Suprapubic skin (tissue), 4 donors: Measurements from ENCODE around the gene DMC1. TPM values are rescaled to one million over a fixed set of nuclear protein-coding genes. Genes with fewer than 3 reads are reported as not detected.

ENCODE experiments used
- DNase-seq, 2 donors: peaks; one replicate each; pipeline ENCODE4 v3.0.0-alpha.2; 2019; ENCODE audit warnings: low spot score in 2 of 2
- H3K27ac ChIP-seq: fragments of 200-600 bp; sonication (generic); one replicate; pipeline ENCODE4 v1.5.1; 2019
- H3K27me3 ChIP-seq: fragments of 200-600 bp; sonication (generic); one replicate; pipeline ENCODE4 v1.5.1; 2019
- H3K36me3 ChIP-seq: fragments of 200-600 bp; sonication (generic); one replicate; pipeline ENCODE4 v1.5.1; 2019
- H3K4me1 ChIP-seq: fragments of 200-600 bp; sonication (generic); one replicate; pipeline ENCODE4 v1.5.1; 2019
- H3K4me3 ChIP-seq: fragments of 200-600 bp; sonication (generic); one replicate; pipeline ENCODE4 v1.5.1; 2019; ENCODE audit warnings: mild to moderate bottlenecking
- H3K9me3 ChIP-seq: fragments of 200-600 bp; sonication (generic); one replicate; pipeline ENCODE4 v1.5.1; 2019
- EP300 ChIP-seq: sonication (generic); formaldehyde crosslinking; IDR thresholded peaks from one replicate; pipeline ENCODE4 v1.6.1; 2017; ENCODE audit warnings: antibody characterized with exemption
- POLR2A ChIP-seq, 2 donors: fragments of 450-650 bp; IDR thresholded peaks; one replicate each; pipeline ENCODE4 v1.6.1; 2017; ENCODE audit warnings: antibody characterized with exemption in 2 of 2, mild to moderate bottlenecking in 2 of 2, moderate library complexity in 2 of 2
- POLR2AphosphoS5 ChIP-seq, 3 donors: sonication (generic); formaldehyde crosslinking; IDR thresholded peaks; one replicate each; pipeline ENCODE4 v1.6.1; 2017; ENCODE audit warnings: antibody characterized with exemption in 3 of 3
- WGBS: methylation state at CpG from one replicate; pipeline ENCODE4 v1.1.5; 2018; 5-methylcytosine and 5-hydroxymethylcytosine counted together
- total RNA-seq, 4 donors: library from RNA; depleted of rRNA; stranded (reverse); fragments of >200 nt; gene quantifications; one replicate each; pipeline ENCODE4 v1.1.0, GENCODE V29; 2016
- TF ChIP-seq, protein P1 (sequence below), 2 donors: fragments of 200-600 bp in 1 of 2; fragments of 450-650 bp in 1 of 2; sonication (generic) in 1 of 2; IDR thresholded peaks; one replicate each; pipeline ENCODE4 v1.5.1; 2016 to 2019; ENCODE audit warnings: antibody characterized with exemption in 2 of 2, mild to moderate bottlenecking in 1 of 2, moderate library complexity in 1 of 2

DMC1 gene
- total RNA-seq, 4 donors from 2014 or later, result 0.25 to 19.0 (median 0.68) TPM

DNA sequence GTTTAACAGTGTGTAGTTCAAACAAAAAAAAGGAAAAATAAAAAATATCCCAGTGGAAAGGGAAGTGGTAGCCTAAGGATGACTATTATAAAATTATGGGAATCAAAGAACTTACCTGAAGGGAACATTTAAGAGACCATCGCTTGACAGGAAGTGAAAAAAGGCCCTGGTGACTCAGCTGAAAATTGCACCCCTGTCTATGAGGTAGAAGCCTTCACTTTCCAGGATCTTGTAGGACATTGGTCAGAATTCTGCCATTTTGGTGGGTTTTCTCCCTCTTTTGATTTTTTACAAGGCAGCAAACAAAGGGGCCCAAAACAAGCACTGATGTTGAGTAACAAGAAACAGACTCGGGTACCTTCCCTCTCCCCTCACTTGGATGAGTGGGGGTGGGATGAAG is 79.5 kb downstream of the DMC1 start:
- Histone ChIP-seq H3K36me3 (peaks cover 100% of the 10 kb centered on the region), H3K4me3 (no peak overlapping the region), H3K27ac (peak overlapping the region; percentile 16), H3K4me1 (peaks cover 18% of the 10 kb centered on the region), H3K9me3 (no peaks in the 10 kb centered on the region), H3K27me3 (no peaks in the 10 kb centered on the region)
- 68% methylated on average over 2 of the region's 2 CpGs for WGBS
- no peak for DNase-seq
- TF ChIP-seq POLR2A (IDR thresholded peaks at IDR 0.05), result no peak
- TF ChIP-seq, protein P1, sequence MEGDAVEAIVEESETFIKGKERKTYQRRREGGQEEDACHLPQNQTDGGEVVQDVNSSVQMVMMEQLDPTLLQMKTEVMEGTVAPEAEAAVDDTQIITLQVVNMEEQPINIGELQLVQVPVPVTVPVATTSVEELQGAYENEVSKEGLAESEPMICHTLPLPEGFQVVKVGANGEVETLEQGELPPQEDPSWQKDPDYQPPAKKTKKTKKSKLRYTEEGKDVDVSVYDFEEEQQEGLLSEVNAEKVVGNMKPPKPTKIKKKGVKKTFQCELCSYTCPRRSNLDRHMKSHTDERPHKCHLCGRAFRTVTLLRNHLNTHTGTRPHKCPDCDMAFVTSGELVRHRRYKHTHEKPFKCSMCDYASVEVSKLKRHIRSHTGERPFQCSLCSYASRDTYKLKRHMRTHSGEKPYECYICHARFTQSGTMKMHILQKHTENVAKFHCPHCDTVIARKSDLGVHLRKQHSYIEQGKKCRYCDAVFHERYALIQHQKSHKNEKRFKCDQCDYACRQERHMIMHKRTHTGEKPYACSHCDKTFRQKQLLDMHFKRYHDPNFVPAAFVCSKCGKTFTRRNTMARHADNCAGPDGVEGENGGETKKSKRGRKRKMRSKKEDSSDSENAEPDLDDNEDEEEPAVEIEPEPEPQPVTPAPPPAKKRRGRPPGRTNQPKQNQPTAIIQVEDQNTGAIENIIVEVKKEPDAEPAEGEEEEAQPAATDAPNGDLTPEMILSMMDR (IDR thresholded peaks at IDR 0.05), result no peak
- TF ChIP-seq EP300, result no peak
- TF ChIP-seq POLR2AphosphoS5 (IDR thresholded peaks at IDR 0.05), result no peak

DNA sequence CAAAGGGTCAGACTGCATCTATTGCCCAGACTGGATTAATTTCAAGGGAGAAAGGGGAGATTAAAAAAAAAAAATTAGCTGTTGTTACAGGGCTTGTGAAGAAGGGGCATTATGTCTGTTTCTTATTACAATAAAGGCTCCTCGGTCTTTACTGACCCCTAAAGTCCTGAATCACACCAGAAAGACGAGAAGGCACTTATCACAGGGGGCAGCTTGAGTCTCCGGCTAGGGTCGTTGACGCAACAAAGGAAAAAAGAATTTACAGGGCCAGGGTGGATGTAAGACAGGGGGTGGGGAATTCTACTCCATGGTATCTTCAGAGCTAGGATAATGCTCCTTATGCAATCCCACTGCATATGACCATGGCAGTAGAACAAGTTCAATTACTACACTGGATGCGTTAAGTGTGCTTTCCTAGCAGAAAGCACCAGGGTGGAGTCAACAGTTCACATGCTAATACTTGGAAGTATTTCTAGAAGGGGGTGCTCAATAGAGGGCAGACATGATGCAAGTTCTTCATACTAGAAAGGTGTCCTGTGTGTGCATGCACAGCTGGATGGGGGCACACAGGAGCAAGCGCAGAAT is 80.3 kb downstream of the DMC1 start:
- 76% methylated on average over 7 of the region's 7 CpGs for WGBS
- H3K27me3 ChIP-seq, result no peaks in the 10 kb centered on the region
- no peak overlapping the region for H3K27ac ChIP-seq
- no peak for DNase-seq
- TF ChIP-seq EP300, result no peak
- TF ChIP-seq, protein P1 (IDR thresholded peaks at IDR 0.05), result no peak
- no peak for TF ChIP-seq POLR2AphosphoS5 (IDR thresholded peaks at IDR 0.05)
- TF ChIP-seq POLR2A (IDR thresholded peaks at IDR 0.05), result no peak
- H3K4me3 ChIP-seq, result no peak overlapping the region
- peaks cover 100% of the 10 kb centered on the region for H3K36me3 ChIP-seq
- peaks cover 18% of the 10 kb centered on the region for H3K4me1 ChIP-seq
- no peaks in the 10 kb centered on the region for H3K9me3 ChIP-seq

DNA sequence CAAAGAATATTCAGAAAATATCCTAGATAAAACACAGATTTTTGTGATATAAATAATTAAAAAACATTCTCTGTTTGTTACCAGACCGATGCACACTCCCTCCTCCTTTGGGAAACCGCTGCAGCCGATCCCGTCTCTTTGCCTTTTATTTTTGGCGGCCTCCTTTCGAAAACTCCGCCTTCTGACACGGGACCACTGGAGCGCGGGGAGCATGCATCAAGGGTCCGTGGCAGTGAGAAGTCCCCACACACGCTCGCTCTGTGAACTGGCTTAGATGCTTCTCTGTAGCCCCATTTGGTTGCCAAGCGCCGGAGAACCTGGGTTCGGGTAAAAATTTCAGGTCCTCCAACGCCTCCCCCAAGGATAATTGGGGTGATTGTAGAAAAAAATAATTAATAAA is 80.8 kb downstream of the DMC1 start:
- no peak for TF ChIP-seq POLR2AphosphoS5 (IDR thresholded peaks at IDR 0.05)
- DNase-seq, result no peak
- WGBS, result 94% methylated on average over 17 of the region's 17 CpGs
- H3K4me1 ChIP-seq, result peaks cover 18% of the 10 kb centered on the region
- no peak overlapping the region for H3K4me3 ChIP-seq
- no peaks in the 10 kb centered on the region for H3K27me3 ChIP-seq
- no peak overlapping the region for H3K27ac ChIP-seq
- no peaks in the 10 kb centered on the region for H3K9me3 ChIP-seq
- H3K36me3 ChIP-seq, result peaks cover 100% of the 10 kb centered on the region

DNA sequence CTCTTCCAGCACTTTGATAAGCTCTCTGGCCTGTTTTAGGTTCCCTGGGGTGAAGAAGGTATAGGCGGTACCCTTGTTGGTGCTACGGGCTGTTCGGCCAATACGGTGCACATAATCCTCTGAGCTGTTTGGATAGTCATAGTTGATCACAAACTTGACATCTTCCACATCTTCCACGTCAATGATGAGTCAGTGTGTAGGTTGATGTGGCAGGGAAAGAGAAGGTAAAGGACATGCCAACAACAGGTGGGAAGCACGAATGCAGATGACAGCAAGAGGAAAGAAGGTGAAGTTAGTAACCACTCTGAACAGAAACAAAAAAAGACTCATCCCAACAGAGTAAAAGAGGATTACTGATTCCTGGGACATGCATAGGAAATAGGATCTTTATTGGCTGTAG is 82.0 kb downstream of the DMC1 start:
- no peak overlapping the region for H3K27ac ChIP-seq
- 80% methylated on average over 6 of the region's 6 CpGs for WGBS
- peaks cover 18% of the 10 kb centered on the region for H3K4me1 ChIP-seq
- no peaks in the 10 kb centered on the region for H3K9me3 ChIP-seq
- TF ChIP-seq, protein P1 (IDR thresholded peaks at IDR 0.05), result no peak
- TF ChIP-seq POLR2AphosphoS5 (IDR thresholded peaks at IDR 0.05), result no peak
- no peak for TF ChIP-seq EP300
- TF ChIP-seq POLR2A (IDR thresholded peaks at IDR 0.05), result no peak
- DNase-seq, result no peak
- H3K4me3 ChIP-seq, result no peak overlapping the region
- H3K36me3 ChIP-seq, result peaks cover 100% of the 10 kb centered on the region
- H3K27me3 ChIP-seq, result no peaks in the 10 kb centered on the region

DNA sequence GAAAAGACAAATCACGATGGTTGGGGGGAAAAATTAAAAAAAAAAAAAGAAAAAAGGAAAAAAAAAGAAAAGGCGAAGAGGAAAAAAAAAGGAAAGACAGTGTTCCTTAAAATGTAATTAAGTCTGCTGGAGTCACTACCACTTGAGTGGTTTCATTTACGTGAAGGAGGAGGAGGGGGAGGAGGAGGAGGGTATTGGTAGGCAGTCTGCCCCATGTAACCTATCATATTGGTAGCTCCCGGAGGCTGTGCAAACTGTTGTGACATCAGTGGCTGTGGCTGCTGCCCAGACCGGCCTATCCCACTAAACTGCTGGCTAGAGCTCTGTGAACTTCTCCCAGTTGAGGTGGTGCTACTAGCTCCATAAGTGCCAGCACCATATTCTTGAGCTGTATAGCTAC is 84.2 kb downstream of the DMC1 start:
- no peak for TF ChIP-seq POLR2A (IDR thresholded peaks at IDR 0.05)
- no peak for TF ChIP-seq POLR2AphosphoS5 (IDR thresholded peaks at IDR 0.05)
- TF ChIP-seq EP300, result no peak
- TF ChIP-seq, protein P1 (IDR thresholded peaks at IDR 0.05), result no peak
- Histone ChIP-seq H3K9me3 (no peaks in the 10 kb centered on the region), H3K27me3 (no peaks in the 10 kb centered on the region), H3K4me3 (no peak overlapping the region), H3K4me1 (peaks cover 10% of the 10 kb centered on the region), H3K36me3 (peaks cover 100% of the 10 kb centered on the region), H3K27ac (no peak overlapping the region)
- 66% methylated on average over 5 of the region's 5 CpGs for WGBS
- DNase-seq, result peak in 1 of 2 donors; percentile 29

DNA sequence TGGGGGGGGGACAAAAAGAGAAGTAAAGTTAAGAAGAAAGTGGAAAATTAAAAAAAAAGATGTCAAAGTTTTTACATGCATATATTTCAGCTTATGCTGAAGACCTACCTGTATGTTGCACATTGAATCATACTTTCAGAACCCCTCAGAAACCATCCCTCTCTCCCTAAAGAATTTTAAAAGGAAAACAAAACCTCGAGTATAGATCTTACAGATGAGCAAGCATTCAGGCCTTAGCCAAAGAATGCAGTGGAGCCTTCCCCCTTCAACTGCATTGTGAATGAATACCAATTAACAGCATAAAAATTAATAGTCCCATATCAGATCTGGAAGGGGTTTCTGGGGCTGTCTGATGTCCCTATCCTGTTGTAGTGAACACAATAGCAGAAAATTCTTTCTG is 85.7 kb downstream of the DMC1 start:
- Histone ChIP-seq H3K36me3 (peaks cover 95% of the 10 kb centered on the region), H3K4me1 (peaks cover 5% of the 10 kb centered on the region), H3K9me3 (no peaks in the 10 kb centered on the region), H3K4me3 (no peak overlapping the region), H3K27ac (no peak overlapping the region), H3K27me3 (no peaks in the 10 kb centered on the region)
- TF ChIP-seq POLR2AphosphoS5 (IDR thresholded peaks at IDR 0.05) (no peak), POLR2A (IDR thresholded peaks at IDR 0.05) (no peak), EP300 (no peak)
- TF ChIP-seq, protein P1 (IDR thresholded peaks at IDR 0.05), result no peak
- no peak for DNase-seq
- WGBS, result 60% methylated on average over 1 of the region's 1 CpG
